NCI-H2171 treated with DMSO at 0.1 percent for 48 hours (cell line): ENCODE data around the gene CSF3.

Source experiments
- DNase-seq: peaks from one replicate; lab custom pipeline; 2025; lab: John Stamatoyannopoulos, UW

Gene CSF3

DNA sequence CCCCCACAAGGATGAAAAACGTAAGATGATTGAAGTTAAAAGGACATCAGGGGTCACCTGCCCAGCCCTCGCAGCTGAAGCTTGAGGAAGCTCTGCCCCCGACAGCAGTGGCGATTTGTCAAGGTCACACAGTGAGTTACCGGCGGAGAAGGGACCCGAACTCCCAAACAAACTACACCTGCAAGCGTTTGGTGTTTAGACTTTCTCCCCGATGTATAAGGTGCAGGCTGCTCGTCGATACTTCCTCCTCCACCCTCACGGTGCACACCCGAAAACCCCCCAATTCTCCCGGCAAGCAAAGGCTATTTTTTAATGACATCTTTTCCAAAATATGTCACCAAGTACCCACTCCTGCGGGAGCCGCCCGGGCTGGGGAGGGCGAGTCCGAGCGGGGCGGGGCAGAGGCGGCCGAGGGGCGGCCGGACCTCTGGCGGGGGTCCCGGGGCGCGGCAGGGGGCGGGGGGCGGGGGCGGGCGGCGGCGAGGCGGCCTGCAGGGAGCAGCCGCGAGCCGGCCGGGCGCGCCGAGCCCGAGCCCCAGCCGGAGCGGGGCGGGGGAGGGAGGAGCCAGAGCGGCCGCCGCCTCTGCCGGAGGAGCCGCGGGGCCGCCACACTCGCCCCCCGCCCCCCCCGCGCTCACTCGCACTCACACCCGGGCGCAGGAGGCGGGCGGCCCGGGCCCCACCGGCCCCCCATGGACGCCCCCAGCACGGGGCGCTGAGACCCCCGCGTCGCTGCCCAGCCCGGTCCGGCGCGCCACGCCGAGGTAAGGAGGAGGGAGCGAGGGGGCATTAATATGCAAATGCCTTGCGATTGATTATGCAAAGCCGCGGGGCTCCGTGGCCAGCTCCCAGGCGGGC lies 47.3 kb downstream of the CSF3 start, which contains the start of gene THRA:
TSS of gene THRA (plus strand) at position 637 of the 858 bp plus-strand sequence. CDS start 11,524 bp downstream, outside the sequence.
- DNase-seq: peak; percentile 29

DNA sequence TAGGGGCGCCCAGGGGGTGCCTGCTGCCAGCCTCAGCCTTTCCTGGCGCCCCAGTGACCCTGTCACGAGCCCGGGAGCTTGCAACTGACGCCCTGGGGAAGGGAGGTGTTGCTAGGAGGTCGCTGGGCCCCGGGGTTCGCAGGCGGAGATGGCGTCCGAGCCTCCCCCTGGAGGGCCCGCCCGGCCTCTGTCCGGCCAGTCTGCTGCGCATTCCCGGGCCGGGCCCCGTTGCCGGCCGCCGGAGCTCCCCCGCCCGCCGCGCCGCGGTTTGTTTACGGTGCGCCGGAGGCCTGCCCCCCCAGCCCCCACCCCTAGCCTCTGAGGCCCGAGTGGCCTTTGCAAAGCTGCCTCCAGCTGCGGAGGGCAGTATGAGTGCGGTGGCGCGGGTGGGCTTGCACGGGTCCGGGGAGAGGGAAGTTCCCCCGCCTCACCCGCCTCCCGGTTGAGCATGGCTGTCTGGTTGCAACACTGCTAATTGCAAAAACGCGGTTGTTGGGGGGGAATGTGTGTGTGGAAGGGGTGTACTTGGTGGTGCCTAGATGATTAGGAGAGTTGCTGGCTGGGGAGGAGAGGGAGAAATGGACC lies 48.0 kb downstream of the CSF3 start:
- DNase-seq: no peak

DNA sequence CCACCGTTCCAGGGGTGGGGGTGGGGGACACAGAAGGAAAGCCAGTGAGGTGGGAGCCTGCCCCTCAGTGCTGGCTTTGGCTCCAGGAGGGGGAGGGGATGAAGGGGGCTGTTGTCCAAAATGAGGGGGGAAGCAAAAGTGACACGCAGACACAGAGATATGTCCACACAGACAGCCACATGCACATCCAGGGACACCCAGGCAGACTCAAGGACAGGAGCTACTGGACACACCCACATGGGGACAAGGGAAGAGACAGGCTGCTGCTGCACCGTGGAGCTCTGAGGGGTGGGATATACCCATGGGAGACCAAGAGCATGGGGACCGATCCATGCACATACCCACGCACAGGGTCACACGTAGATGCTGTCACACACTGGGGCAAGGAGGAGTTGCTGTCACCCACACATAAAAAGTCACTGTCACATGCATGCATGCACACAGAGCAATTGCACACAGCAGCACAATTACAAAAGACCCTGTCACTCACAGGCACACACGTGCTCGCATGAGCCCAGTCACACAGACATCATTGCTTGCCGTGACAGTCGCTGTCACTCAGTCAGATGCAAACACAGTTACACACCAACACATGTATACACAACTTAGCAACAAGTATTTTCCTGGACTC lies 48.8 kb downstream of the CSF3 start:
- no peak for DNase-seq

DNA sequence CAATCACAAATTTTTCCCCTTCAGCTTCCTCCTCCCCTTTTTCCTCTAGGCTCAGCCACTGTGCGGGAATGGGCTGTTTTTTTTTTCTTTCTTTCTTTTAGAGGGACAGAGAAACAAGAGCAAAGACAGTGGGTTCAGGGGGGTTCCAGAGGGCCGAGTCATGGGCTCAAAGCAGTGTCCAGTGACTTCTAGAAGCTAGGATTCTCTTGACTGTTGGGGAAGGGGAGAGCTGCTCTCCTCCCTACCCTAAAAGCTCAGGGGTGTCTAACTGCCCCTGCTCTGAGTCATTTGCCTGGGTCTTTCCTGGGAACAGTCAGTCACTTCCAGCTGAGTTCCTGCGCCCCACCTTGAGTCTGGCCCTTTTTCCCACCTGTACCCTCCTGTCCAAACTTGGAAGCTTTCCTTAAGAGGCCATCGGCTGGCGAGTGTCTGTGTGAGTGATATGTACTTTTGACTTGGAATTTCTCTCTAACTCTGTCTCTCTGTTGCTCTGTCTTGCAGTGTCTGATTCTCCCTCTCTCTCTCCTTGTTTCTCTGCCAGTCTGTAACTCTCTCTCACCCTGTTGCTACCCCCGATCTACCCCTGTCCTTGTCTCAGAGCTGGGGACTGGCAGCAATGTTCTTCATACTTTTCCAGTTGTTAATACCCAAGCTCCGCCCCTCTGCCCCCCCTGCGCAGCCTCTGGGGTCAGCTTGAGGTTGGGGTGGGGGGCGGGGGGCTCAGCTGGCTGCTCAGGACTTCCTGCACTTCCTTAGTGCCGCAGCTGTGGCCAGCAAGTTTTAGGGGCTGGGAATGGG lies 49.9 kb downstream of the CSF3 start:
- no peak for DNase-seq

DNA sequence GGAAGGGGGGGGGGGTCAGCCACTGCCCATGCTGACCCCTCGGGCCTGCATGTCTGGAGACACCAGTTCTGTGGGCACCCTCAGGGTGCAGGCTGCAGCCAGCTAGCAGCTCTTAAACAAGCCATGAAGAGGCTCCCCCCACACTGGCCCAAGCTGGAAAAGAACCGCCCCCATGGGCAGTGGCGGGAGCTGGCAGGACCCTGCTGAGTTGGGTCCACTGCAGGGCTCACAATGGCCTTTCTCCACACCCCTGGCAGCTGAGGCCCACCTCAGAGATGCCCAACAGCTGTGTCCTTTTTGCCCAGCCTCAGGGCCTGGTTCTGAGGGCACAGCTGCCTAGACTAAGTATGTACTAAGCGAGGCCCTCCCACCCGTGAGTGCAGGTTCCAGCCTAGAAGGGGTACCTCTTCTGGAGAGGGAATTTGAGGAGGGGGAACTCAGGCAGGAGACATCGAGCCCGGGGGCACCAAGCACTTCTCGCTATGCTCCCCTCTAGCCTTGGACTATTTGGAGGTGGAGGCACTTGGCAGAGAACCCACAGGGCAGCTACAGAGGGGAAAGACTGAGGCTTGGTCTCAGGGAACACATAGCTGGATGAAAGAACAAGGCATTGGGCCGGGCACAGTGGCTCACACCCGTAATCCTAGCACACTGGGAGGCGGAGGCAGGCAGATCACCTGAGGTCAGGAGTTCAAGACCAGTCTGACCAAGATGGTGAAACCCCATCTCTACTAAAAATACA lies 50.7 kb downstream of the CSF3 start:
- DNase-seq: no peak
